Panc1 (cell line): ENCODE measurements around the gene BHLHE40. TPM values are rescaled to one million over a fixed set of nuclear protein-coding genes. Genes with fewer than 3 reads are reported as not detected.

ENCODE experiments used
- ATAC-seq: fragments of 200-7000 bp; cut with Tn5 transposase; 2 replicates; pipeline ENCODE4 v1.9.1; 2020; ENCODE audit warnings: mild to moderate bottlenecking, moderate library complexity
- BruUV-seq: library from RNA; stranded (reverse); fragments of 400-500 nt; replicated peaks from 2 replicates; lab custom pipeline; 2021; lab: Mats Ljungman, UMichigan
- CTCF ChIA-PET: fragments of 300-600 bp; sonication (Branson Sonifier 250); formaldehyde crosslinking; loops from one replicate; lab custom pipeline; 2022; ENCODE audit warnings: antibody characterized with exemption; lab: Charles Lee
- POLR2A ChIA-PET: fragments of 300-600 bp; sonication (Branson Sonifier 250); formaldehyde crosslinking; loops from one replicate; lab custom pipeline; 2022; ENCODE audit warnings: antibody characterized with exemption; lab: Charles Lee
- DNase-seq: peaks from one replicate; pipeline ENCODE4 v3.0.0-alpha.2; 2010; ENCODE audit warnings: low read depth, low spot score
- H3K27ac ChIP-seq: 2 replicates; pipeline ENCODE4 v1.5.1; 2011; ENCODE audit warnings: mild to moderate bottlenecking, low read length, inconsistent platforms
- H3K27me3 ChIP-seq: fragments of 200-500 bp; sonication (Bioruptor generic); 2 replicates; pipeline ENCODE4 v1.6.0; 2014; ENCODE audit warnings: low read length, inconsistent platforms; ENCODE audit not compliant: control insufficient read depth, insufficient read depth
- H3K36me3 ChIP-seq: fragments of 200-500 bp; sonication (Bioruptor generic); 2 replicates; pipeline ENCODE4 v1.5.1; 2014; ENCODE audit warnings: inconsistent platforms, mild to moderate bottlenecking, low read length, moderate library complexity; ENCODE audit not compliant: control insufficient read depth, insufficient read depth
- H3K4me1 ChIP-seq: 2 replicates; pipeline ENCODE4 v1.5.1; 2011; ENCODE audit warnings: inconsistent platforms, mild to moderate bottlenecking, low read length, moderate library complexity; ENCODE audit not compliant: control insufficient read depth, insufficient read depth
- H3K4me3 ChIP-seq, 2 experiments: 2 replicates each; pipeline ENCODE4 v1.5.1; 2011 to 2012; ENCODE audit warnings: low read depth in 2 of 2, low read length in 2 of 2, mild to moderate bottlenecking in 2 of 2, inconsistent platforms in 1 of 2, moderate library complexity in 1 of 2
- H3K9me3 ChIP-seq: fragments of 200-500 bp; sonication (Bioruptor generic); 2 replicates; pipeline ENCODE4 v1.5.1; 2014; ENCODE audit warnings: low read depth, mild to moderate bottlenecking, inconsistent platforms, low read length, moderate library complexity; ENCODE audit not compliant: control insufficient read depth, insufficient read depth
- POLR2AphosphoS5 ChIP-seq: IDR thresholded peaks from 2 replicates; pipeline ENCODE4 v1.6.1; 2012; ENCODE audit warnings: mild to moderate bottlenecking, low read depth, low read length, moderate library complexity
- SIN3A ChIP-seq: IDR thresholded peaks from 2 replicates; pipeline ENCODE4 v1.6.1; 2012; ENCODE audit warnings: low read depth, mild to moderate bottlenecking, low read length, moderate library complexity, borderline replicate concordance; ENCODE audit not compliant: insufficient read depth
- TCF7L2 ChIP-seq: IDR thresholded peaks from 2 replicates; pipeline ENCODE4 v1.6.1; 2011; ENCODE audit warnings: mild to moderate bottlenecking, low read depth, low read length, inconsistent platforms
- in situ Hi-C: cut with HindIII; loops from 2 replicates; pipeline ENCODE4 v1.10.0; 2016; ENCODE audit warnings: low sequenced_read_pairs, low pct_unique_long_range_greater_than_20kb
- intact Hi-C: fragments of 100-400 bp; cut with micrococcal nuclease; formaldehyde crosslinking; loops from one replicate; pipeline ENCODE4 v1.10.0; 2022; ENCODE audit not compliant: unreplicated experiment
- total RNA-seq: library from RNA; stranded (reverse); gene quantifications from one replicate; pipeline ENCODE4 v1.2.1, GENCODE V29; 2021; ENCODE audit not compliant: unreplicated experiment
- TF ChIP-seq, protein P1 (sequence below): fragments of 450-650 bp; IDR thresholded peaks from 2 replicates; pipeline ENCODE4 v1.5.1; 2017; ENCODE audit warnings: mild to moderate bottlenecking
- TF ChIP-seq, protein P2 (sequence below), 2 experiments: IDR thresholded peaks; 2 replicates each; pipeline ENCODE4 v1.6.1; 2011 to 2012; ENCODE audit warnings: low read depth in 2 of 2, control low read depth in 1 of 2, low read length in 1 of 2, mild to moderate bottlenecking in 1 of 2, moderate library complexity in 1 of 2; ENCODE audit not compliant: insufficient read depth in 1 of 2

BHLHE40 gene
- total RNA-seq, 1 experiment from 2014 or later = 78.4 TPM

DNA sequence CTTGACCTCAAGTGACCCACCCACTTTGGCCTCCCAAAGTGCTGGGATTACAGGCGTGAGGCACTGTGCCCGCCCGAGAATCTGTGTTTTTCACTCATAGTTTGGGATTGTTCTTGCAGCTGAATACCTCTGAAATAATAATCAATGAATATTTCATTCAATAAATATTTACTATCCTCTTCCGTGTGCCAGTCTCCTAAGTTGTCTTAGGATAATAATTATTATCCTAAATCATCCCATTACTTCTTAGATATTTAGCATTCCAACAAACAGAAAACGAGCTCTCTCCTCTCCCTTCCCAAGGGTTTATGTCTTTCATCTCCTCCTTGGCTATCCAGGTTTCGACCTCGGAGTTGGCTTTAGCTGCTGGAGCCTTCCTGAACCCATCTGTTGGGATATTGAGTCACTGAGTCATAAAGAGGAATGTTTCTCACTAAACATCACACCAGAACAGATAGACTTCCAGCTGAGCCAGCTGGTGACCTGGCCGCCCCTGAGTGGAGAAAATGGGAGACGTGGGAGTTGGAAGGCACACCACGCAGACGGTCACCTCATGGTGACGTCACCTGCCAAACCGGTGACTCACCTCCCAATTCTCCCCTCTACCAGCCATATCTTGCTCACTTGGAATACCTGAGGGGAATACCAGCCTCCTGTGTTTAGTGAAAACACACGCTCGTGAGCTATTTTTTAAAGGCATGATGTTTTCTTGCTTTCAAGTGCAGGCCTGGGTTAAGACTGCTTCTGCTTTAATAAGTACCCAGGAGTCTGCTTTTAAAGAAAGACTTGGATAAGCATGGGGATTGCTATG is 43.9 kb downstream of the BHLHE40 start:
- POLR2A ChIA-PET = interaction anchor here (0.5 to 3.7 kb wide), 7 partner anchors 37 to 357 kb away, joined by 3 to 25 read pairs (median 4); partner anchors contain the start of gene BHLHE40
- no peak overlapping the region for H3K4me3 ChIP-seq
- DNase-seq = peak; percentile 93
- H3K9me3 ChIP-seq = no peaks in the 10 kb centered on the region
- H3K36me3 ChIP-seq = no peaks in the 10 kb centered on the region
- no peaks in the 10 kb centered on the region for H3K27me3 ChIP-seq
- H3K4me1 ChIP-seq = peaks cover 45% of the 10 kb centered on the region
- CTCF ChIA-PET = no interaction called here
- no peak for TF ChIP-seq SIN3A
- peak; percentile 72 for TF ChIP-seq TCF7L2
- TF ChIP-seq, protein P1, sequence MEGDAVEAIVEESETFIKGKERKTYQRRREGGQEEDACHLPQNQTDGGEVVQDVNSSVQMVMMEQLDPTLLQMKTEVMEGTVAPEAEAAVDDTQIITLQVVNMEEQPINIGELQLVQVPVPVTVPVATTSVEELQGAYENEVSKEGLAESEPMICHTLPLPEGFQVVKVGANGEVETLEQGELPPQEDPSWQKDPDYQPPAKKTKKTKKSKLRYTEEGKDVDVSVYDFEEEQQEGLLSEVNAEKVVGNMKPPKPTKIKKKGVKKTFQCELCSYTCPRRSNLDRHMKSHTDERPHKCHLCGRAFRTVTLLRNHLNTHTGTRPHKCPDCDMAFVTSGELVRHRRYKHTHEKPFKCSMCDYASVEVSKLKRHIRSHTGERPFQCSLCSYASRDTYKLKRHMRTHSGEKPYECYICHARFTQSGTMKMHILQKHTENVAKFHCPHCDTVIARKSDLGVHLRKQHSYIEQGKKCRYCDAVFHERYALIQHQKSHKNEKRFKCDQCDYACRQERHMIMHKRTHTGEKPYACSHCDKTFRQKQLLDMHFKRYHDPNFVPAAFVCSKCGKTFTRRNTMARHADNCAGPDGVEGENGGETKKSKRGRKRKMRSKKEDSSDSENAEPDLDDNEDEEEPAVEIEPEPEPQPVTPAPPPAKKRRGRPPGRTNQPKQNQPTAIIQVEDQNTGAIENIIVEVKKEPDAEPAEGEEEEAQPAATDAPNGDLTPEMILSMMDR = no peak
- peak; percentile 58; the same call in 1 of the 2 replicates for TF ChIP-seq POLR2AphosphoS5
- H3K27ac ChIP-seq = peak overlapping the region; percentile 92
- BruUV-seq = no TSS peak
- ATAC-seq = peak; percentile 83
- intact Hi-C loops (loop anchor here (1.0 kb wide), 1 partner anchor 41 kb away; no protein-coding TSS in a partner anchor), in situ Hi-C loops (no loop called here)

DNA sequence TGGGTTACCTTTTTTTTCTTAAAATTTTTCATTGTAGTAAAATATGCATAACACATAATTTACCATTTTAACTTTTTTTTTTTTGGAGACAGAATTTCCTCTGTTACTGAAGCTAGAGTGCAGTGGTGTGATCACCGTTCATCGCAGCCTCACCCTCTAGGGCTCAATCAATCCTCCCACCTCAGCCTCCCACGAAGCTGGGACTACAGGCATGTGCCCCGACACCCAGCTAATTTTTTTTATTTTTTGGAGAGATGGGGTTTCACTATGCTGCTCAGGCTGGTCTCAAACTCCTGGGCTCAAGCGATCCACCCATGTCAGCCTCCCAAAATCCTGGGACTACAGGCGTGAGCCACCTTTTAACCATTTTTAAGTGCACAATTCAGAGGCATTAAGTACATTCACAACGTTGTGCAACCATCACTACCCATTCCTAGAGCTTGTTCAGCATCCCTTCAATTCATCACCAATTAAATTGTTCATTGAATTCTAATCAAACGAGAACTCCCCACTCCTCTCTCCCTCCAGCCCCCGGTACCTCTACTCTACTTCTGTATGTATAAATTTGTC is 44.6 kb downstream of the BHLHE40 start:
- Histone ChIP-seq H3K4me3 (no peak overlapping the region), H3K4me1 (peaks cover 39% of the 10 kb centered on the region), H3K27me3 (no peaks in the 10 kb centered on the region), H3K27ac (peak overlapping the region; percentile 92), H3K36me3 (no peaks in the 10 kb centered on the region), H3K9me3 (no peaks in the 10 kb centered on the region)
- POLR2A ChIA-PET = interaction anchor here (0.5 to 3.7 kb wide), 7 partner anchors 37 to 358 kb away, joined by 3 to 25 read pairs (median 4); partner anchors contain the start of gene BHLHE40
- CTCF ChIA-PET = no interaction called here
- intact Hi-C loops = loop anchor here (1.0 kb wide), 1 partner anchor 42 kb away; no protein-coding TSS in a partner anchor
- DNase-seq (no peak), ATAC-seq (no peak)
- TSS peak; percentile 94 for BruUV-seq
- in situ Hi-C loops = no loop called here
- TF ChIP-seq, protein P2, sequence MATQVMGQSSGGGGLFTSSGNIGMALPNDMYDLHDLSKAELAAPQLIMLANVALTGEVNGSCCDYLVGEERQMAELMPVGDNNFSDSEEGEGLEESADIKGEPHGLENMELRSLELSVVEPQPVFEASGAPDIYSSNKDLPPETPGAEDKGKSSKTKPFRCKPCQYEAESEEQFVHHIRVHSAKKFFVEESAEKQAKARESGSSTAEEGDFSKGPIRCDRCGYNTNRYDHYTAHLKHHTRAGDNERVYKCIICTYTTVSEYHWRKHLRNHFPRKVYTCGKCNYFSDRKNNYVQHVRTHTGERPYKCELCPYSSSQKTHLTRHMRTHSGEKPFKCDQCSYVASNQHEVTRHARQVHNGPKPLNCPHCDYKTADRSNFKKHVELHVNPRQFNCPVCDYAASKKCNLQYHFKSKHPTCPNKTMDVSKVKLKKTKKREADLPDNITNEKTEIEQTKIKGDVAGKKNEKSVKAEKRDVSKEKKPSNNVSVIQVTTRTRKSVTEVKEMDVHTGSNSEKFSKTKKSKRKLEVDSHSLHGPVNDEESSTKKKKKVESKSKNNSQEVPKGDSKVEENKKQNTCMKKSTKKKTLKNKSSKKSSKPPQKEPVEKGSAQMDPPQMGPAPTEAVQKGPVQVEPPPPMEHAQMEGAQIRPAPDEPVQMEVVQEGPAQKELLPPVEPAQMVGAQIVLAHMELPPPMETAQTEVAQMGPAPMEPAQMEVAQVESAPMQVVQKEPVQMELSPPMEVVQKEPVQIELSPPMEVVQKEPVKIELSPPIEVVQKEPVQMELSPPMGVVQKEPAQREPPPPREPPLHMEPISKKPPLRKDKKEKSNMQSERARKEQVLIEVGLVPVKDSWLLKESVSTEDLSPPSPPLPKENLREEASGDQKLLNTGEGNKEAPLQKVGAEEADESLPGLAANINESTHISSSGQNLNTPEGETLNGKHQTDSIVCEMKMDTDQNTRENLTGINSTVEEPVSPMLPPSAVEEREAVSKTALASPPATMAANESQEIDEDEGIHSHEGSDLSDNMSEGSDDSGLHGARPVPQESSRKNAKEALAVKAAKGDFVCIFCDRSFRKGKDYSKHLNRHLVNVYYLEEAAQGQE (IDR thresholded peaks at IDR 0.05; ENCODE audit: insufficient read depth in 1 of 2, low read depth in 2 of 2, low read length in 1 of 2) = no peak
- TF ChIP-seq SIN3A (no peak), TCF7L2 (no peak)
